GM12872 (cell line): Measurements from ENCODE around the gene SYNDIG1L.

Experiments used
- CTCF ChIP-seq: IDR thresholded peaks from 3 replicates; pipeline ENCODE4 v1.5.1; 2011; ENCODE audit warnings: low read depth, mild to moderate bottlenecking, low read length, moderate library complexity; ENCODE audit not compliant: insufficient read depth

The SYNDIG1L gene

GRCh38 chr14:74356892-74357575 lies 69.0 kb downstream of the SYNDIG1L start:
- no peak for TF ChIP-seq CTCF
